GM10266 (cell line): ENCODE results near the gene ATP2A3.

Experiments used
- DNase-seq: peaks from one replicate; pipeline ENCODE4 v3.0.0; 2012; ENCODE audit errors: extremely low spot score
- CTCF ChIP-seq: IDR thresholded peaks from 2 replicates; pipeline ENCODE4 v1.5.1; 2012; ENCODE audit warnings: mild to moderate bottlenecking, low read depth; ENCODE audit not compliant: control insufficient read depth, insufficient read depth; ENCODE audit errors: missing control alignments

Gene ATP2A3

DNA sequence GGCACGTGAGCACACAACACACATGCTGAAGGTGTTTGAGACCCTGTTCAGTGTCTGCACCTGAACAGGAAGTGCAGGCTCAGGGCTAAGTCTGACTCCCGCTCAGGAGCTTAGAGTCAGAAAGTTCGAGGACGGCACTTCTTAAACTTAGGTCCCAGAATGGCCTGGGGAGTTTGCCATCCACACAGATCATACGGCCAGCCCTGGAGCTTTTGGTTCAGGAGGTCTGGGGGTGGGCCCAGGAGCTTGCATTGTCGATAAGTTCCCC, 67.3 kb downstream of the ATP2A3 start:
- TF ChIP-seq CTCF: no peak
- DNase-seq: no peak

GRCh38 chr17:3896108-3896967, 67.9 kb downstream of the ATP2A3 start:
- no peak for DNase-seq
- no peak for TF ChIP-seq CTCF

DNA sequence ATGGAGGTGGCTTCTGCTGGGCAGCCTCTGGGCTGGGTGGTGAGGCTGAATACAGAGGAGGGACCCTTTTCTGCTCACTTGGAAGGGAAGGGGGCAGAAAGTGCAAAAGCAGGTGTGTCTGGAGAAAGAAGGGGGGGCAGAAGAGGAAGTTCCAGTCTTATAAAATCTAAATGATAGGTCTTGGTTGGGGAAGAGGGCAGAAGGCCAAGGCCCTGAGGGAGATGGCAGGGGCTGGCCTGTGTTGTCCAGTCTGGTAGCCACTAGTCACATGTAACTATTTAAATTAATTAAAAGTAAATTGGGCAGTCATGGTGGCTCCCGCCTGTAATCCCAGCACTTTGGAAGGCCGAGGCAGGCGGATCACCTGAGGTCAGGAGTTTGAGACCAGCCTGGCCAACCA, 68.9 kb downstream of the ATP2A3 start:
- DNase-seq: no peak

DNA sequence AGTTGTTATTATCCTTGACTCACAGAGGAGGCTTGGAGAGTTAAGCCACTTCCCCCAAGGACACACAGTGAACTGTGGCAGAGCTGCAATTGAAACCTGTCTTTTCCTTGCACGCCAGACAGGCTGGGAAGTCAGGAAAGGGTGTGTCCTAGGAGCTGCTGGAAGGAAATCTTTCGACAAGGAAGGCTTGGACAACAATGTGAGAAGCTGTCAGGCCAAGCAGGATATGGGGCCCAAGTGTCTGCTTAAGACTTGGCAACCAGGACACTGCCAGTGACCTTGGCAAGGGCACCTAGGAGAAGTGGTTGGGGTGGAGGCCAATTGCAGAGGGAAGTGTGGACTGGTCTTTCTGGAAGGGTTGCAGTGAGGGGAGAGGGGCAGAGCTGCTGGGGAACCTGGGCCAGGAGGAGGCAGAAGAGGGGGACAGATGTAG, 69.3 kb downstream of the ATP2A3 start:
- no peak for DNase-seq

More for the DNA sequence above, 68.9 kb downstream of the ATP2A3 start:
- no peak for TF ChIP-seq CTCF

GRCh38 chr17:3894188-3894587, 70.0 kb downstream of the ATP2A3 start:
- TF ChIP-seq CTCF: no peak
- no peak for DNase-seq

More for the DNA sequence above, 69.3 kb downstream of the ATP2A3 start:
- no peak for TF ChIP-seq CTCF

DNA sequence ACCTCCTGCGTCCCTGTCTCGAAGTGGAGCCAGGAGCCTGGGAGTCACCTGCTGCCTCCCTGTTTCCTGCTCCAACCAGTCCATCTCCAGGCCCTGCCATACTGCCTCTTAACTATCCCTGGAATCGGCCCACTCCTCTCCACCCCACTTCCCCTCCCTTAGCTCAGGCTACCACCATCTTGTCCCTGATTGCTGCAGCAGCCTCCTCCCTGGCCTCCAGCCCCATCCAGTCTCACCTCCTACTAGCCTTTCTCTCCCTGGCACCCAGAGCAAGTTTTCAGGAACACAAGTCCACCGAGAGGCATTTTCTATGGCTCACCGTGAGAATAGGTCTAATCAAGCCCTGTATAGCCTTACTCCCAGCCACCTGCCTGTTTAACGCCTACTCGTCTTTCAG, 70.5 kb downstream of the ATP2A3 start:
- TF ChIP-seq CTCF: no peak
- DNase-seq: no peak

GRCh38 chr17:3893003-3893719, 71.1 kb downstream of the ATP2A3 start, which contains the start of gene CAMKK1:
TSS of gene CAMKK1 (minus strand) at chr17:3893053. CDS start at chr17:3885687, 7,366 bp downstream.
- TF ChIP-seq CTCF: no peak
- peak; percentile 100 for DNase-seq
